Endometrial microvascular endothelial cells (primary cell): ENCODE results near the gene MGAT4A. TPM values are rescaled to one million over a fixed set of nuclear protein-coding genes. Genes with fewer than 3 reads are reported as not detected.

Experiments
- in situ Hi-C: cut with HindIII; loops from 2 replicates; pipeline ENCODE4 v1.10.0; 2017; ENCODE audit warnings: low sequenced_read_pairs, low pct_unique_long_range_greater_than_20kb; ENCODE audit errors: inconsistent ontology term
- total RNA-seq: library from RNA; depleted of rRNA; stranded (reverse); fragments of >200 nt; gene quantifications from one replicate; pipeline ENCODE4 v1.2.3, GENCODE V29; 2015; ENCODE audit errors: inconsistent ontology term

MGAT4A gene
- total RNA-seq, 1 donor from 2014 or later, result 124 TPM

- in situ Hi-C loops, result loop anchor here (25.0 kb wide), 1 partner anchor 124 kb away; the partner anchor contains the start of genes COA5 and UNC50
Observed at GRCh38 chr2:98736464-98736889, 5.5 kb upstream of the MGAT4A start.

GRCh38 chr2:98734823-98735260 is 3.9 kb upstream of the MGAT4A start:
- in situ Hi-C loops, result loop anchor here (25.0 kb wide), 1 partner anchor 123 kb away; the partner anchor contains the start of genes COA5 and UNC50

DNA sequence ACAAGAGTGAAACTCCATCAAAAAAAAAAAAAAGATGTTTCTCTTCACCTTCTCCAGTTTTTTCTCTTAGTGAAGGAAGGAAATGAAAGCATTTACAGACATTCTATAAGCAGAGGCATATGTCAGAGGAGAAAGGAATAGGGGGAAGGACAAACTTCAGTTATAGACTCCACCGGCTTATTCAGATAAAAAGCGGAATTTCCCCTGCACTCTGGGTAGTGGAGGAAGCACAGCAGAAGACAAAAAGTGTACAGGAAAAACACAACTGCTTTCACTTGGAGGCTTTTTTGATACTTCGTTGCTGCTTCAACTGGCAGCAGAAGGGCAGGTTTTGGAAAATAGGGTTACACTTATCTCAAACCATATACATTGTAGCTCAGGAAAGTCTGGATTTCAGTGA is 3.2 kb upstream of the MGAT4A start:
- in situ Hi-C loops, result loop anchor here (25.0 kb wide), 1 partner anchor 122 kb away; the partner anchor contains the start of genes COA5 and UNC50

DNA sequence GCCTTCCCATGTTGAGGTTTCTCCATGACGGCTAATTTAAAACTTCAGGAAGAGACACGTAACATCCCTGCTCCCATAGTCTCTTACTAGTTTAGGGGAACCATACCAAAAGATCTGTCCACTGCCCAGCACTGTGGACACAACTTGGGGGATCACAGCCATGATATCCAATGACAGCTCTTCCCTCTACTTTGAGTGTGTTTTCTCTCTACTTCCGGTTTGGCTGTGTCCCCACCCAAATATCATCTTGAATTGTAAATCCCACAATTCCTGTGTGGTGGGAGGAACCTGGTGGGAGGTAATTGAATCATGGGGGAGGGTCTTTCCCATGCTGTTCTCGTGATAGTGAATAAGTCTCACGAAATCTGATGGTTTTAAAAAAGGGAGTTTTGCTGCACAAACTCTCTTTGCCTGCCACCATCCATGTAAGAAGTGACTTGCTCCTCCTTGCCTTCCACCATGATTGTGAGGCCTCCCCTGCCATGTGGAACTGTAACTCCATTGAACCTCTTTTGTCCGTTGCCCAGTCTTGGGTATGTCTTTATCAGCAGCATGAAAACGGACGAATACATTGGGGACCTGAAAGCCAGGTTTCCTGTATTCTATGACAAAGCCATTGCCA is 1.6 kb upstream of the MGAT4A start:
- in situ Hi-C loops, result loop anchor here (25.0 kb wide), 1 partner anchor 120 kb away; the partner anchor contains the start of genes COA5 and UNC50

DNA sequence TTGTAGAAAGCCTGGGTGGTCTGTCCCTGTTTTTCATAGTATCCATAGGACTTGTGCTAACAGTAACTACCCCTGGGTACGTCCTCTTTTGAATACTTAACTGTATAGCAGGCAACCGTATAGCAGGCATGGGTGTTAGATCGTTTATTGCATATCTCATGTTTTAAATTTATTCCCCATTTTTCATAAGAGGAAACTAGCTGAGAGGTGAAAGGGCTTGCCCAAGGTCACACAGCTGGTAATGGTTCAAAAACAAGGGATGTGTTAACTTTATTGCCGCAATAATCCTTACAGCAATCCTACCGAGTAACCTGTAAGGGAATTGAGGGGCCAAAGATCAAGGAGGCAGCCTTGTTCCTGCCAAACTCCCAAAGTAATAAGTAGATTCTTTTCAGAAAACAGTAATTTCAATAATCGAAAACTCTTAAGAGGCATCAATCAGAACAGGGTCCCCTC is 990 bp upstream of the MGAT4A start:
- in situ Hi-C loops, result loop anchor here (25.0 kb wide), 1 partner anchor 120 kb away; the partner anchor contains the start of genes COA5 and UNC50

DNA sequence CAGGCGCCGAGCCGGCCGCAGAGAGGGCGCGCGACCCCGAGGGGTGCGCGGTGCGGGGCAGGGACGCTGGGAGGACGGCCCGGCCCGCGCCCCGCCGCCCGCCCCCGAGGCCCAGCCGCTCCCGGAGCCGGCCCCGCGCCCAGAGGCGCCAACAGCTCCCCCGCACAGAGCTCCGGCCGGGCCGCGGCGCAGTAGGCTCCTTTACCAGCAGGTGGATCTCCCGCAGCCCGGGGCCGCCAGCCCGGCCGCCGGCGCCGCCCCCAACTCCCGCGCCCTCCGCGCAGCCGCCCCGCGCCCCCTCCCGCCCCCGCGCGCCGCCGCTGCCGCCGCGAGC is 258 bp downstream of the MGAT4A start:
- in situ Hi-C loops, result loop anchor here (25.0 kb wide), 1 partner anchor 118 kb away; the partner anchor contains the start of genes COA5 and UNC50

GRCh38 chr2:98730053-98730706 is 752 bp downstream of the MGAT4A start:
- in situ Hi-C loops, result loop anchor here (25.0 kb wide), 1 partner anchor 118 kb away; the partner anchor contains the start of genes COA5 and UNC50

- in situ Hi-C loops, result loop anchor here (25.0 kb wide), 1 partner anchor 117 kb away; the partner anchor contains the start of genes COA5 and UNC50
Observed at GRCh38 chr2:98729652-98730051, 1.3 kb downstream of the MGAT4A start.

DNA sequence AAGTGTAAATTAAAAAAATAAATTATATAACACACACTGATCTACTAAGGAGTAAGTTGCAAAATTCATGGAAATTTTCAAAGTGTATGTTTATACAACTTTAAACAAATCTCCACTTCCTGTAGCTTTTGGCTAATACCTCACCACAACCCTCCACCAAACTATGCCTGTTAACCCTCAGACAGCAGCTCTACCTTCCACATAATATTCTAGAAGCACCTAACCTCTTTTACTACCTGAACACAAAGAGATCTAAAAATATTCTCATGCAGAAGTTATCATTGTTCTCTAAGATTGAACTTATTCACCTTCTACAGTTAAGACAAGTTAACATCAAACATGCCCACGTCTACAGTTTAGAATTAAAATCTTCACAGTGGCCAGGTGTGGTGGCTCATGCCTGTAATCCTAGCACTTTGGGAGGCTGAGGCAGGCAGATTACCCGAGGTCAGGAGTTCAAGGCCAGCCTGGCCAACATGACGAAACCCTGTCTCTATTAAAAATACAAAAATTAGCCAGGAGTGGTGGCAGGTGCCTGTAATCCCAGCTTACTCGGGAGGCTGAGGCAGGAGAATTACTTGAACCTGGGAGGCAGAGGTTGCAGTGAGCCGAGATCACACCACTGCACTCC is 2.7 kb downstream of the MGAT4A start:
- in situ Hi-C loops, result loop anchor here (25.0 kb wide), 1 partner anchor 116 kb away; the partner anchor contains the start of genes COA5 and UNC50

DNA sequence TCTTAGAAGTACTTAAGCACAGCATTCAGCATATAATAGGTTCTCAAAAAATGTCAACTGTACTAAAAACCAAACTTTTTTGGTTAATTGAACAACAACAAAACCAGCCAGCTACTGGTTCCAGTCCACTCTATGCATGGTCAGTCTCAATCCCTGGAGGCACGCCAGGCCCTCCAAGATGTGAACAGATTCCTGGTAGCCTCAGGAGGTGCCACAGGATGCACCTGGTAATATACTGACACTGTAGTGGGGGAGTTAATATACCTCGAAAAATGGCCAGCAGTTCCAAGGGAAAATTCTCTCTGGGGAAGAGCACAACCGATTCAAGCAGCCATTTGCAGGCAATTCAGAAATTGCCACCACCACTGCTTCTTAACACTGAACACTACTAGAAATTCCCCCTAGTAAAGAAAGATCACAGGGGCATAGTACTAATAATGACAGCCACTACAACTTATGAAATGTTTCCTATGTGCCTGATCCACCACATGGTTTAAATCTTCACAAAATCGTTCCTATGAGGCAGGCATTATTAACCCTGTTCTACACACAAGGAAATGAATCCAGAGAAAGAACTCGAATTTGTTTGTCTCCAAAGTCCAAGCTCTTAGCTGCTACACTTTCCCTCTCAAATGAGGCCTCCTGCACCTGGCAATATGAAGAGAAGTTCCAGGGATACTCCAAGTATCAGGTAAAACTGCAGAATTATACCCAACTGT is 3.4 kb downstream of the MGAT4A start:
- in situ Hi-C loops, result loop anchor here (25.0 kb wide), 1 partner anchor 115 kb away; the partner anchor contains the start of genes COA5 and UNC50

DNA sequence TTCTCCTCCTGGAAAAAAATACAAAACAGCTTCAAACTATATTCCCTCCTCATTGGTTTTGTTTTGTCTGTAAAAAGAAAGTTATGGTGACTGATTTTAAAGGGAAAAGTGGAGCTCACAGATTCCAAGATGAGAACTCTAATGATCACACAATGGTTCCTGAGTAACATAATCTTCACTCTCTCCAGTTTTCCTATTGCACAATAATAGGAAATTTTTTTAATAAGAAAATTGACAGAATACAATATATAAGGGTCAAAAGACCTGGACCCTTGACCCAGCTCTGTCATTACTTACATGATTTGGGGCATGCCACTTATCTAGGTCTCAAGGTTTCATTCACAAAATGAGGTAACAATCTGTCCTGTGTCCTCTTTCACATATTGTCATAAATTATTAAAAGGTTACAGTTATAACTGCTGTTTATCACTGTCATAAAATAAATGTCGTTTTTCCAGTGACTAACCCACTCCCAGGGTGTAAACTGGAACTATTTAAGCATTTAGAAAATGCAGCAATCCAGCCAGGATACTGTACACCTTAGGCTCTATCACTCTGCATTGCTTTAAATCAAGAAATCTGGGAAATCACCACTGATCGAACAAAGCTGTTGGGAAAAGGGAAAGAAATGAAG is 4.1 kb downstream of the MGAT4A start:
- in situ Hi-C loops, result loop anchor here (25.0 kb wide), 1 partner anchor 115 kb away; the partner anchor contains the start of genes COA5 and UNC50

DNA sequence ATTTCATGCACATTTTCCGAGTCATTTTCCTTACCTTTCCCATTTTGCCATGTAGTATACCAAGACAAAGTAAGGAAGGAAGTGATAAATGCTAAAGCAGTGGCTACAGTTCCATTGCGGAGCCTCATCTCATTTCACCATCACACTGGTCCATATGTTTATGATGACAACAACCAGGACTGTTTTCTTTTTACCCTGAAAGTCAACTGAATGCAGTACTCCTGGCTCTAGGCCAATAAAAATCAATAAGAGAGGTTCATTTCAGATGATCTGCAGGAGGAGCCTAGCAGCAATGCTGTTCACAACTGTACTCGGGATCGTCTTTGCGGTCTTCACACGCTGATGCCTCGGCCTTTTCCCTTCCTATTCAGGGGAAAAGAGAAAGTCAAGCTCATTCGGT is 4.7 kb downstream of the MGAT4A start:
- in situ Hi-C loops, result loop anchor here (25.0 kb wide), 1 partner anchor 114 kb away; the partner anchor contains the start of genes COA5 and UNC50

DNA sequence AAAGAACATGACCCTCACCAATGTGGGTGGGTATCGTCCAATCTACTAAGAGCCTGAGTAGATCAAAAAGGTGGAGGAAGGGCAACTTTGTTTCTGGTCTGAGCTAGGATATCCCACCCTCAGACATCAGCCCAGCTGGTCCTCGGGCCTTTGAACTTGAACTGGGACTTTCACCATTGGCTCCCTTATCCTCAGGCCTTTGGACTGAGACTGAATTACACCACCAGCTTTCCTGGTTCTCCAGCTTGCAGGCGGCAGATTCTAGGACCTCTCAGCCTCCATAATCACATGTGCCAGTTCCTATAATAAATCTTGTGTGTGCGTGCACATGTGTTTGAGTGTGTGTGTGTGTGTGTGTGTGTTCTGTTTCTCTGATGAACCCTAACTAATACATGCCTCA is 10.6 kb downstream of the MGAT4A start:
- in situ Hi-C loops, result loop anchor here (25.0 kb wide), 1 partner anchor 342 kb away; no protein-coding TSS in a partner anchor

GRCh38 chr2:98717621-98718020 is 13.3 kb downstream of the MGAT4A start:
- in situ Hi-C loops, result loop anchor here (25.0 kb wide), 1 partner anchor 345 kb away; no protein-coding TSS in a partner anchor

- in situ Hi-C loops, result loop anchor here (25.0 kb wide), 1 partner anchor 346 kb away; no protein-coding TSS in a partner anchor
Observed at GRCh38 chr2:98716786-98717185, 14.1 kb downstream of the MGAT4A start.

- in situ Hi-C loops, result loop anchor here (25.0 kb wide), 1 partner anchor 346 kb away; no protein-coding TSS in a partner anchor
Observed at GRCh38 chr2:98715812-98716451, 15.0 kb downstream of the MGAT4A start.

DNA sequence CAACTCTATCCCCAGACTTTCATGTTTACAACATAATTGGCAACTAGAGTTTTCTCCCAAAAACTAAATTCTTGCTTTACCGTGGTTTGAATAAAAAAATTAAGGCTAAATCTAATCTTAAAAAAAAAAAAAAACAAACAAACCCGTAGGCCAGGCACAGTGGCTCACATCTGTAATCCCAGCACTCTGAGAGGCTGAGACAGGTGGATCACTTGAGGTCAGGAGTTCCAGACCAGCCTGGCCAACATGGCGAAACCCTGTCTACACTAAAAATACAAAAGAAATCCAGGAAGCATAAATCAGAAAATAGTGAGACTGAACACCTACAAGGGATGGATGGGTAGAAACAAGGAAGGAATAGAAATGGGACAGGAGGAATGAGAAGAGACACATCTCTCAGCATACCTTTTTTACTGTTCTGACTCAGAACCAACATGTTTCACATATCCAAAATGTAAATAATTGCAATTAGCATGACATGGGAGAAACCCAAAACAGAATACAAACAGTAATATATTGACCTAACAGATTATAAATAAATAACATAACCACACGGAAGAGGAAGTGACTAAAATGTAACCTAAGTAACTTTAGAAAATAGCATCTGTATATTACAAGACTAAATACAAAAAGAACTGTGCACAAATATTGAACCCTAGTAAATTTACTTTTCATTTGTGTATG is 17.5 kb downstream of the MGAT4A start:
- in situ Hi-C loops, result loop anchor here (25.0 kb wide), 1 partner anchor 349 kb away; no protein-coding TSS in a partner anchor
